Anterior cingulate cortex (tissue), 58 donors: ENCODE measurements around the gene ANKRD66.
"Not testable (repeated sequence)": the region's sequence is repeated elsewhere in the genome, so short reads cannot be mapped to it uniquely, and the experiment has no call there.

Source experiments
- DNase-seq, 58 donors: peaks; one replicate each; lab custom pipeline; 2025; lab: John Stamatoyannopoulos, UW

The ANKRD66 gene

GRCh38 chr6:46746696-46747095, at the start of gene ANKRD66:
TSS of gene ANKRD66 (plus strand) at chr6:46746933. CDS start at chr6:46751949, 5,016 bp downstream.
- peak in 5 of 58 donors; percentile 3 to 38 (median 23) for DNase-seq

- no peak for DNase-seq
These were observed 46.8 kb upstream of the ANKRD66 start for GRCh38 chr6:46699970-46700369.

GRCh38 chr6:46704562-46704961, 42.2 kb upstream of the ANKRD66 start:
- peak in 2 of 58 donors; percentile 5 to 8 for DNase-seq

- DNase-seq: no peak
These were observed 40.3 kb upstream of the ANKRD66 start for GRCh38 chr6:46706464-46706863.

GRCh38 chr6:46711491-46711890, 35.2 kb upstream of the ANKRD66 start:
- DNase-seq: no peak

GRCh38 chr6:46715141-46715540, 31.6 kb upstream of the ANKRD66 start:
- DNase-seq: no peak

GRCh38 chr6:46719099-46719498, 27.6 kb upstream of the ANKRD66 start:
- DNase-seq: peak in 1 of 58 donors; percentile 3

- DNase-seq: no peak
These were observed 26.3 kb upstream of the ANKRD66 start for GRCh38 chr6:46720401-46720800.

- DNase-seq: no peak
These were observed 16.9 kb upstream of the ANKRD66 start for GRCh38 chr6:46729787-46730326.

- DNase-seq: no peak
These were observed 15.7 kb upstream of the ANKRD66 start for GRCh38 chr6:46730921-46731461.

- DNase-seq: peak in 3 of 58 donors; percentile 5 to 36 (median 7)
These were observed 13.4 kb upstream of the ANKRD66 start for GRCh38 chr6:46733341-46733801.

GRCh38 chr6:46734867-46735719, 11.6 kb upstream of the ANKRD66 start, which contains the start of gene PLA2G7:
TSS of gene PLA2G7 (minus strand) at chr6:46735375. CDS start at chr6:46722891, 12,484 bp downstream.
- peak in 27 of 58 donors; percentile 2 to 65 (median 32) for DNase-seq

GRCh38 chr6:46735720-46736031, 11.1 kb upstream of the ANKRD66 start:
- DNase-seq: peak in 1 of 58 donors; percentile 34

- DNase-seq: no peak
These were observed 9.8 kb upstream of the ANKRD66 start for GRCh38 chr6:46736906-46737305.

- no peak for DNase-seq
These were observed 5.3 kb upstream of the ANKRD66 start for GRCh38 chr6:46741482-46741881.

GRCh38 chr6:46741910-46742309, 4.8 kb upstream of the ANKRD66 start:
- no peak for DNase-seq

GRCh38 chr6:46743425-46744158, 3.1 kb upstream of the ANKRD66 start:
- no peak for DNase-seq

GRCh38 chr6:46744159-46744725, 2.5 kb upstream of the ANKRD66 start:
- not testable (repeated sequence) for DNase-seq

- DNase-seq: no peak
These were observed 760 bp upstream of the ANKRD66 start for GRCh38 chr6:46745973-46746372.

GRCh38 chr6:46748940-46749503, 2.3 kb downstream of the ANKRD66 start:
- no peak for DNase-seq
